ENCODE measurements around the gene LRRC14B.

- no peak for TF ChIP-seq CTCF (tag by site-specific recombination; IDR thresholded peaks at IDR 0.05)
- TF ChIP-seq ZNF423 (tag by site-specific recombination; IDR thresholded peaks at IDR 0.05), result no peak
- no peak for TF ChIP-seq ZNF596 (tag by site-specific recombination; IDR thresholded peaks at IDR 0.05)
- TF ChIP-seq ZNF544 (tag by site-specific recombination; IDR thresholded peaks at IDR 0.05), result no peak
- TF ChIP-seq ZFHX2 (tag by site-specific recombination; conservative IDR thresholded peaks at IDR 0.05), result no peak
Observed at GRCh38 chr5:219991-220390, 28.7 kb downstream of the LRRC14B start.
